A549 (cell line): ENCODE results near the gene GRK1.

Experiments used
- CTCF ChIP-seq: fragments of >200 bp; sonication (Bioruptor Twin); formaldehyde crosslinking; IDR thresholded peaks from 3 replicates; pipeline ENCODE4 v1.5.1; 2016
- EP300 ChIP-seq, 2 experiments: fragments of >200 bp; sonication (Bioruptor Twin); formaldehyde crosslinking; IDR thresholded peaks; 2 replicates in 1 of 2; 3 replicates in 1 of 2; pipeline ENCODE4 v1.6.1; 2016 to 2017
- POLR2A ChIP-seq: IDR thresholded peaks from 2 replicates; pipeline ENCODE4 v1.6.1; 2012; ENCODE audit warnings: mild to moderate bottlenecking, low read length
- REST ChIP-seq: fragments of 200-600 bp; sonication (generic); IDR thresholded peaks from 2 replicates; pipeline ENCODE4 v1.6.1; 2016; ENCODE audit warnings: antibody characterized with exemption, mild to moderate bottlenecking, moderate library complexity

- TF ChIP-seq EP300 (IDR thresholded peaks at IDR 0.05) (no peak), POLR2A (no peak), REST (no peak), CTCF (no peak)
Measured at GRCh38 chr13:113770937-113771336, 103.9 kb downstream of the GRK1 start.
